Endothelial cell of umbilical vein (primary cell): ENCODE data around the gene CHID1. TPM values are rescaled to one million over a fixed set of nuclear protein-coding genes. Genes with fewer than 3 reads are reported as not detected.

Experiments
- BruUV-seq: library from RNA; stranded (reverse); fragments of 400-500 nt; replicated peaks from 2 replicates; lab custom pipeline; 2021; lab: Mats Ljungman, UMichigan
- CTCF ChIA-PET: fragments of 300-600, 350-600 bp; sonication (Branson Sonifier 250); formaldehyde crosslinking; loops from one replicate; lab custom pipeline; 2021; ENCODE audit warnings: antibody characterized with exemption, inconsistent platforms; lab: Charles Lee
- POLR2A ChIA-PET: fragments of 300-600, 350-600 bp; sonication (Branson Sonifier 250); formaldehyde crosslinking; loops from one replicate; lab custom pipeline; 2021; ENCODE audit warnings: antibody characterized with exemption, inconsistent platforms; lab: Charles Lee
- DNase-seq: peaks from one replicate; pipeline ENCODE4 v3.0.0-alpha.2; 2011; ENCODE audit warnings: low read depth, low spot score
- FAIRE-seq: peaks from 2 replicates; lab custom pipeline; 2011; peaks lifted over from hg19 to GRCh38; lab: Jason Lieb, UNC
- H2AFZ ChIP-seq: 2 replicates; pipeline ENCODE4 v1.6.0; 2012; ENCODE audit warnings: low read depth, low read length, control low read depth, inconsistent platforms
- H3K27ac ChIP-seq: 2 replicates; pipeline ENCODE4 v1.5.1; 2011; ENCODE audit warnings: low read depth, mild to moderate bottlenecking, control low read depth, low read length, moderate library complexity; ENCODE audit not compliant: insufficient read depth
- H3K27me3 ChIP-seq, 2 experiments: 2 replicates each; pipeline versions ENCODE4 v1.6.0 to v1.6.1; 2011; ENCODE audit warnings: low read length in 2 of 2, mixed read lengths in 1 of 2; ENCODE audit not compliant: control insufficient read depth in 2 of 2, insufficient read depth in 2 of 2
- H3K36me3 ChIP-seq, 2 experiments: 2 replicates in 1 of 2; 3 replicates in 1 of 2; pipeline ENCODE4 v1.5.1; 2011; ENCODE audit warnings: low read length in 2 of 2, mild to moderate bottlenecking in 1 of 2, moderate library complexity in 1 of 2; ENCODE audit not compliant: control insufficient read depth in 2 of 2, insufficient read depth in 2 of 2; ENCODE audit errors: extremely low read depth in 1 of 2
- H3K4me1 ChIP-seq: 3 replicates; pipeline ENCODE4 v1.5.1; 2011; ENCODE audit warnings: mild to moderate bottlenecking, low read length; ENCODE audit not compliant: control insufficient read depth, insufficient read depth; ENCODE audit errors: extremely low read depth
- H3K4me2 ChIP-seq: 2 replicates; pipeline ENCODE4 v1.6.1; 2011; ENCODE audit warnings: low read length, control low read depth, mixed read lengths; ENCODE audit not compliant: insufficient read depth
- H3K4me3 ChIP-seq, 3 experiments: fragments of 200-600 bp in 1 of 3; sonication (generic), shearing (Covaris generic) in 1 of 3; replicated peaks in 1 of 3; 2 replicates each; pipeline ENCODE4 v1.5.1; 2011 to 2016; ENCODE audit warnings: control low read depth in 3 of 3, low read length in 3 of 3, mild to moderate bottlenecking in 2 of 3, inconsistent platforms in 1 of 3, low read depth in 1 of 3, moderate library complexity in 1 of 3; ENCODE audit not compliant: insufficient read depth in 1 of 3
- H3K79me2 ChIP-seq: 2 replicates; pipeline ENCODE4 v1.6.0; 2012; ENCODE audit warnings: low read length, inconsistent platforms; ENCODE audit not compliant: control insufficient read depth, insufficient read depth
- H3K9ac ChIP-seq: replicated peaks from 2 replicates; pipeline ENCODE3; 2011; ENCODE audit warnings: low read length, control low read depth; ENCODE audit not compliant: insufficient read depth; ENCODE audit errors: extremely low read depth
- H3K9me1 ChIP-seq: replicated peaks from 3 replicates; pipeline ENCODE4 v1.6.0; 2011; ENCODE audit warnings: mild to moderate bottlenecking, low read length; ENCODE audit not compliant: control insufficient read depth, insufficient read depth; ENCODE audit errors: extremely low read depth
- H3K9me3 ChIP-seq: replicated peaks from 2 replicates; pipeline ENCODE4 v1.5.1; 2012; ENCODE audit warnings: low read length, inconsistent platforms; ENCODE audit not compliant: control insufficient read depth, insufficient read depth
- H4K20me1 ChIP-seq: replicated peaks from 2 replicates; pipeline ENCODE3; 2011; ENCODE audit warnings: mild to moderate bottlenecking, low read length; ENCODE audit not compliant: control insufficient read depth, insufficient read depth; ENCODE audit errors: extremely low read depth
- CTCF ChIP-seq, 2 donors: IDR thresholded peaks; 1 replicate in 1 of 2; 2 replicates in 1 of 2; pipeline ENCODE4 v1.5.1; 2011; ENCODE audit warnings: low read length in 2 of 2, mild to moderate bottlenecking in 2 of 2, moderate library complexity in 2 of 2, control low read depth in 1 of 2, inconsistent platforms in 1 of 2, low read depth in 1 of 2; ENCODE audit not compliant: insufficient read depth in 1 of 2; ENCODE audit errors: extremely low read depth in 1 of 2
- EZH2 ChIP-seq: IDR thresholded peaks from 2 replicates; pipeline ENCODE4 v1.6.1; 2012; ENCODE audit warnings: borderline replicate concordance, low read depth, mild to moderate bottlenecking, moderate library complexity, low read length, inconsistent platforms; ENCODE audit not compliant: severe bottlenecking
- FOS ChIP-seq: IDR thresholded peaks from 2 replicates; pipeline ENCODE4 v1.6.1; 2011; ENCODE audit warnings: mild to moderate bottlenecking, low read length, moderate library complexity, borderline replicate concordance; ENCODE audit not compliant: insufficient read depth
- GATA2 ChIP-seq: IDR thresholded peaks from 2 replicates; pipeline ENCODE4 v1.7.0; 2011; ENCODE audit warnings: low read depth, mild to moderate bottlenecking, moderate library complexity, mixed read lengths, low read length; ENCODE audit not compliant: insufficient read length, insufficient read depth
- JUN ChIP-seq: IDR thresholded peaks from 2 replicates; pipeline ENCODE4 v1.6.1; 2011; ENCODE audit warnings: borderline replicate concordance, low read depth; ENCODE audit not compliant: insufficient read length, insufficient read depth
- MAX ChIP-seq: IDR thresholded peaks from 2 replicates; pipeline ENCODE4 v1.6.1; 2011; ENCODE audit not compliant: insufficient read depth, insufficient read length
- MYC ChIP-seq: IDR thresholded peaks from one replicate; pipeline ENCODE4 v1.6.1; 2011; ENCODE audit warnings: mild to moderate bottlenecking, low read depth, low read length
- POLR2A ChIP-seq: IDR thresholded peaks from 2 replicates; pipeline ENCODE4 v1.6.1; 2012; ENCODE audit warnings: low read depth, mild to moderate bottlenecking, control low read depth, low read length
- dilution Hi-C: fragments of 300-500 bp; cut with MboI; formaldehyde crosslinking; loops from one replicate; pipeline ENCODE4 v1.15.0; 2019; ENCODE audit warnings: low sequenced_read_pairs; ENCODE audit not compliant: extremely low pct_ligation_motif_present
- intact Hi-C: fragments of 100-400 bp; cut with micrococcal nuclease; formaldehyde crosslinking; loops from one replicate; pipeline ENCODE4 v1.10.0; 2022
- polyA plus RNA-seq, 4 experiments: library from polyadenylated mRNA; depleted of rRNA in 3 of 4; stranded (reverse) in 3 of 4; unstranded in 1 of 4; fragments of >200 nt; gene quantifications; 2 replicates each; pipeline versions ENCODE4 v1.2.1 to v1.2.3, GENCODE V29; 2011 to 2012; ENCODE audit warnings: missing spikeins in 1 of 4
- total RNA-seq: library from RNA; stranded (reverse); gene quantifications from 2 replicates; pipeline ENCODE4 v1.2.3, GENCODE V29; 2021

CHID1 gene
- total and polyA plus RNA-seq, 2 donors (not counting 3 experiments of a cell fraction or from before 2014, with no cell fraction given): 89.8 to 107 TPM

GRCh38 chr11:889257-889656 lies 21.4 kb downstream of the CHID1 start:
- Histone ChIP-seq H2AFZ (no peak overlapping the region), H3K4me3 (no peak overlapping the region), H3K9me3 (no peaks in the 10 kb centered on the region), H3K9ac (no peak overlapping the region), H3K4me1 (no peaks in the 10 kb centered on the region), H3K27me3 (no peaks in the 10 kb centered on the region), H4K20me1 (no peaks in the 10 kb centered on the region), H3K27ac (no peak overlapping the region), H3K4me2 (no peak overlapping the region), H3K9me1 (no peaks in the 10 kb centered on the region), H3K36me3 (peaks cover 0 to 5% of the 10 kb centered on the region in 2 experiments), H3K79me2 (no peaks in the 10 kb centered on the region)
- no TSS peak for BruUV-seq
- DNase-seq (no peak), FAIRE-seq (no peak)
- intact Hi-C loops (no loop called here), dilution Hi-C loops (no loop called here)
- ChIA-PET CTCF (interaction anchor here (1.0 kb wide), 1 partner anchor 162 kb away, joined by 5 read pairs; no protein-coding TSS in a partner anchor), POLR2A (no interaction called here)
- no peak for TF ChIP-seq FOS

- TF ChIP-seq EZH2 (no peak), GATA2 (no peak), CTCF (IDR thresholded peaks at IDR 0.05; ENCODE audit: extremely low read depth in 1 of 2, insufficient read depth in 1 of 2, low read depth in 1 of 2, low read length in 2 of 2) (no peak), POLR2A (no peak), JUN (no peak), MAX (no peak), MYC (no peak)
- Histone ChIP-seq H3K9me1 (no peaks in the 10 kb centered on the region), H2AFZ (no peak overlapping the region), H3K36me3 (peaks cover 0 to 5% of the 10 kb centered on the region in 2 experiments), H3K27me3 (no peaks in the 10 kb centered on the region), H3K4me1 (no peaks in the 10 kb centered on the region), H3K4me2 (no peak overlapping the region), H3K9ac (no peak overlapping the region), H3K27ac (no peak overlapping the region), H3K79me2 (no peaks in the 10 kb centered on the region), H3K4me3 (no peak overlapping the region), H3K9me3 (no peaks in the 10 kb centered on the region), H4K20me1 (no peaks in the 10 kb centered on the region)
- intact Hi-C loops: no loop called here
- DNase-seq: no peak
- POLR2A ChIA-PET: no interaction called here
- no TSS peak for BruUV-seq
- dilution Hi-C loops: no loop called here
- CTCF ChIA-PET: interaction anchor here (1.0 kb wide), 1 partner anchor 163 kb away, joined by 5 read pairs; no protein-coding TSS in a partner anchor
- no peak for FAIRE-seq
Measured at GRCh38 chr11:888310-889212, 22.0 kb downstream of the CHID1 start.
